A549 (cell line): ENCODE results near the gene TBC1D32. TPM values are rescaled to one million over a fixed set of nuclear protein-coding genes. Genes with fewer than 3 reads are reported as not detected.
"Not testable (repeated sequence)": the region's sequence is repeated elsewhere in the genome, so short reads cannot be mapped to it uniquely, and the experiment has no call there.

Experiments
- ATAC-seq, 2 experiments: fragments of 200-7000 bp in 1 of 2; fragments of >200 bp in 1 of 2; cut with Nextera tagmentation in 1 of 2; cut with Tn5 transposase in 1 of 2; 3 replicates each; pipeline versions ENCODE4 v1.8.0 to v1.9.1; 2018 to 2020; ENCODE audit warnings: mild to moderate bottlenecking in 1 of 2, moderate library complexity in 1 of 2
- CTCF ChIA-PET: fragments of 300-600 bp; sonication (Branson Sonifier 250); formaldehyde crosslinking; extraction: SDS; loops from one replicate; lab custom pipeline; 2021; ENCODE audit warnings: antibody characterized with exemption, inconsistent platforms; lab: Yijun Ruan, JAX
- POLR2A ChIA-PET: fragments of 350-600 bp; formaldehyde crosslinking; extraction: SDS; loops from one replicate; lab custom pipeline; 2021; ENCODE audit warnings: antibody characterized with exemption, inconsistent platforms; lab: Yijun Ruan, JAX
- DNase-seq, 2 experiments: peaks; one replicate each; pipeline versions ENCODE4 v3.0.0 to v3.0.0-alpha.2; 2011 to 2016; ENCODE audit warnings: low read depth in 1 of 2, low spot score in 1 of 2
- FAIRE-seq: peaks from 2 replicates; lab custom pipeline; 2011; peaks lifted over from hg19 to GRCh38; lab: Jason Lieb, UNC
- H3K27ac ChIP-seq, 2 experiments: fragments of >200 bp; sonication (Bioruptor Twin); formaldehyde crosslinking; 3 replicates each; pipeline ENCODE4 v1.5.1; 2016 to 2017
- H3K4me1 ChIP-seq: fragments of >200 bp; sonication (Bioruptor Twin); formaldehyde crosslinking; 3 replicates; pipeline ENCODE4 v1.6.1; 2016
- H3K4me2 ChIP-seq: fragments of >200 bp; sonication (Bioruptor Twin); formaldehyde crosslinking; 3 replicates; pipeline ENCODE4 v1.6.1; 2016
- H3K4me3 ChIP-seq: fragments of >200 bp; sonication (Bioruptor Twin); formaldehyde crosslinking; 3 replicates; pipeline ENCODE4 v1.5.1; 2016
- H3K9me3 ChIP-seq: fragments of >200 bp; sonication (Bioruptor Twin); formaldehyde crosslinking; 3 replicates; pipeline ENCODE4 v1.6.1; 2016
- CHD4 ChIP-seq: fragments of 200-600 bp; sonication (generic); IDR thresholded peaks from 2 replicates; pipeline ENCODE4 v1.6.1; 2016; ENCODE audit warnings: antibody characterized with exemption, mild to moderate bottlenecking, borderline replicate concordance
- ESRRA ChIP-seq: fragments of 150-350 bp; IDR thresholded peaks from 2 replicates; pipeline ENCODE4 v1.6.1; 2014; ENCODE audit warnings: mild to moderate bottlenecking, low read length, borderline replicate concordance
- FOSB ChIP-seq: fragments of 250-450 bp; sonication (Bioruptor Pico); IDR thresholded peaks from 2 replicates; pipeline ENCODE4 v1.5.0; 2020; ENCODE audit warnings: mild to moderate bottlenecking, moderate library complexity
- FOSL2 ChIP-seq, 2 experiments: fragments of 450-650 bp in 1 of 2; fragments of >200 bp in 1 of 2; sonication (Bioruptor Twin) in 1 of 2; formaldehyde crosslinking; IDR thresholded peaks; 2 replicates each; pipeline versions ENCODE4 v1.5.0 to v1.6.1; 2016 to 2020; ENCODE audit warnings: mild to moderate bottlenecking in 1 of 2, moderate library complexity in 1 of 2
- GATA3 ChIP-seq: IDR thresholded peaks from 2 replicates; pipeline ENCODE4 v1.6.1; 2012; ENCODE audit warnings: borderline replicate concordance
- HOXA7 ChIP-seq: fragments of 250-450 bp; sonication (Bioruptor Pico); IDR thresholded peaks from 2 replicates; pipeline ENCODE4 v1.5.0; 2020; ENCODE audit warnings: mild to moderate bottlenecking, moderate library complexity
- HOXB13 ChIP-seq: fragments of 250-450 bp; sonication (Bioruptor Pico); IDR thresholded peaks from 2 replicates; pipeline ENCODE4 v1.5.0; 2020; ENCODE audit warnings: low read depth, mild to moderate bottlenecking, moderate library complexity
- NR3C1 ChIP-seq: fragments of >200 bp; sonication (Bioruptor Twin); formaldehyde crosslinking; IDR thresholded peaks from 3 replicates; pipeline ENCODE4 v1.6.1; 2017
- POLR2A ChIP-seq: IDR thresholded peaks from 2 replicates; pipeline ENCODE4 v1.6.1; 2012; ENCODE audit warnings: mild to moderate bottlenecking, low read length
- POLR2AphosphoS2 ChIP-seq: conservative IDR thresholded peaks from 2 replicates; pipeline ENCODE4 v1.6.1; 2012; ENCODE audit warnings: low read length, improper control_type of control experiment, inconsistent platforms
- RARB ChIP-seq: fragments of 250-450 bp; sonication (Bioruptor Pico); IDR thresholded peaks from 2 replicates; pipeline ENCODE4 v1.8.0; 2021; ENCODE audit warnings: mild to moderate bottlenecking, moderate library complexity
- RNF2 ChIP-seq: fragments of 200-600 bp; sonication (generic); IDR thresholded peaks from 2 replicates; pipeline ENCODE4 v1.6.1; 2016; ENCODE audit warnings: low read depth, mild to moderate bottlenecking, antibody characterized with exemption, moderate library complexity, borderline replicate concordance
- SMC3 ChIP-seq: fragments of >200 bp; sonication (Bioruptor Twin); formaldehyde crosslinking; IDR thresholded peaks from 3 replicates; pipeline ENCODE4 v1.6.1; 2018; ENCODE audit warnings: inconsistent platforms
- TFCP2L1 ChIP-seq: fragments of 250-450 bp; sonication (Bioruptor Pico); IDR thresholded peaks from 2 replicates; pipeline ENCODE4 v1.5.0; 2021; ENCODE audit warnings: mild to moderate bottlenecking
- ZC3H11A ChIP-seq: fragments of 450-650 bp; IDR thresholded peaks from 2 replicates; pipeline ENCODE4 v1.6.1; 2014; ENCODE audit warnings: antibody characterized with exemption, mild to moderate bottlenecking
- ZNF302 ChIP-seq: fragments of 250-450 bp; sonication (Bioruptor Pico); IDR thresholded peaks from 2 replicates; pipeline ENCODE4 v1.9.0; 2021; ENCODE audit warnings: inconsistent platforms, mild to moderate bottlenecking, moderate library complexity
- ZSCAN20 ChIP-seq: fragments of 250-450 bp; sonication (Bioruptor Pico); IDR thresholded peaks from 2 replicates; pipeline ENCODE4 v1.8.0; 2022; ENCODE audit warnings: mild to moderate bottlenecking, moderate library complexity
- WGBS: methylation state at CpG from one replicate; pipeline ENCODE4 v1.1.6; 2017; ENCODE audit errors: missing lambda C conversion rate; 5-methylcytosine and 5-hydroxymethylcytosine counted together
- polyA plus RNA-seq, 4 experiments: library from polyadenylated mRNA; depleted of rRNA in 3 of 4; stranded (reverse); fragments of >200 nt; fragmentation: RNase III in 1 of 4; extraction: RNeasy Plus Mini Kit Qiagen cat#74134 plus additional on column Dnase treatment in 1 of 4; gene quantifications; 2 replicates in 3 of 4; 3 replicates in 1 of 4; pipeline ENCODE4 v1.2.3, GENCODE V29; 2011 to 2017
- TF ChIP-seq, protein P1 (sequence below): fragments of 450-650 bp; IDR thresholded peaks from 2 replicates; pipeline ENCODE4 v1.6.1; 2014; ENCODE audit warnings: antibody characterized with exemption
- TF ChIP-seq, protein P2 (sequence below): fragments of 200-600 bp; sonication (generic); IDR thresholded peaks from 2 replicates; pipeline ENCODE4 v1.6.1; 2016; ENCODE audit warnings: antibody characterized with exemption, mild to moderate bottlenecking, moderate library complexity
- TF ChIP-seq, protein P3 (sequence below): fragments of >200 bp; sonication (Bioruptor Twin); formaldehyde crosslinking; IDR thresholded peaks from 3 replicates; pipeline ENCODE4 v1.5.1; 2016
- TF ChIP-seq, protein P4 (sequence below): IDR thresholded peaks from 2 replicates; pipeline ENCODE4 v1.6.1; 2012

TBC1D32 gene
- polyA plus RNA-seq, 2 of the 4 experiments (the other 2 are of a cell fraction) = 2.1 to 4.4 TPM

DNA sequence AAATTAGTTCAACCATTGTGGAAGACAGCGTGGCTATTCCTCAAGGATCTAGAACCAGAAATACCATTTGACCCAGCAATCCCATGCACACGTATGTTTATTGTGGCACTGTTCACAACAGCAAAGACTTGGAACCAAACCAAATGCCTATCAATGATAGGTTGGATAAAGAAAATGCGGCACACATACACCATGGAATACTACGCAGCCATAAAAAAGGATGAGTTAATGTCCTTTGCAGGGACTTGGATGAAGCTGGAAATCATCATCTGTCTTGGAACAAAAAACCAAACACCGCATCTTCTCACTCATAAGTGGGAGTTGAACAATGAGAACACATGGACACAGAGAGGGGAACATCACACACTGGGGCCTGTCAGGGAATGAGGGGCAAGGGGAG, 22.5 kb downstream of the TBC1D32 start:
- H3K4me1 ChIP-seq, H3K4me2 ChIP-seq, POLR2A ChIA-PET, CTCF ChIA-PET, H3K4me3 ChIP-seq, H3K27ac ChIP-seq, ATAC-seq, FAIRE-seq, DNase-seq, H3K9me3 ChIP-seq: not testable (repeated sequence)
- 93% methylated on average over 5 of the region's 5 CpGs for WGBS

DNA sequence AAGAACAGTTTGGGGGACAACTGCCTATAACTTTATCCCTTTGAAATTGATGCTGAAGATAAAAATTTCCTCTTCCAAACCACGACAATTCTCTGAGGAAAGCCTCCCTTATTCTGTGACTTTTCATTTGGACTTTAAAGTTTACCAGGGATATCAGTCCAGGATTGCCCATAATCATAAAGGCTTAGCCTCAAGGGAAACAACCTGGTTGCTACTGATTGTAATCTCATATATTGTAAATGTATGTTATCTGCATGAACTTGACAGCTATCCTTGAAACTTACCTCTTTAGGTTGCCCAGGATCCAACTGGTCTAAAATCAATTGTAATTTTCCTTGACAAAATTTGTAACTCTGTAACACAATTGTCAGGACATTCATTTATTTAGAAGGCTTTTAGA, 23.8 kb downstream of the TBC1D32 start:
- Histone ChIP-seq H3K4me2 (no peak overlapping the region), H3K4me1 (no peaks in the 10 kb centered on the region), H3K4me3 (no peak overlapping the region), H3K9me3 (no peaks in the 10 kb centered on the region), H3K27ac (no peak overlapping the region)
- no peak for DNase-seq
- ATAC-seq = no peak
- no peak for FAIRE-seq
- POLR2A ChIA-PET = no interaction called here
- 83% methylated on average over 1 of the region's 1 CpG for WGBS
- CTCF ChIA-PET = no interaction called here
- TF ChIP-seq RNF2 (no peak), ZSCAN20 (CRISPR knock-in tag) (no peak), TFCP2L1 (CRISPR knock-in tag) (no peak), CHD4 (no peak)
- TF ChIP-seq, protein P1, sequence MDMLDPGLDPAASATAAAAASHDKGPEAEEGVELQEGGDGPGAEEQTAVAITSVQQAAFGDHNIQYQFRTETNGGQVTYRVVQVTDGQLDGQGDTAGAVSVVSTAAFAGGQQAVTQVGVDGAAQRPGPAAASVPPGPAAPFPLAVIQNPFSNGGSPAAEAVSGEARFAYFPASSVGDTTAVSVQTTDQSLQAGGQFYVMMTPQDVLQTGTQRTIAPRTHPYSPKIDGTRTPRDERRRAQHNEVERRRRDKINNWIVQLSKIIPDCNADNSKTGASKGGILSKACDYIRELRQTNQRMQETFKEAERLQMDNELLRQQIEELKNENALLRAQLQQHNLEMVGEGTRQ = no peak
- TF ChIP-seq, all 56 proteins: peak for 0

DNA sequence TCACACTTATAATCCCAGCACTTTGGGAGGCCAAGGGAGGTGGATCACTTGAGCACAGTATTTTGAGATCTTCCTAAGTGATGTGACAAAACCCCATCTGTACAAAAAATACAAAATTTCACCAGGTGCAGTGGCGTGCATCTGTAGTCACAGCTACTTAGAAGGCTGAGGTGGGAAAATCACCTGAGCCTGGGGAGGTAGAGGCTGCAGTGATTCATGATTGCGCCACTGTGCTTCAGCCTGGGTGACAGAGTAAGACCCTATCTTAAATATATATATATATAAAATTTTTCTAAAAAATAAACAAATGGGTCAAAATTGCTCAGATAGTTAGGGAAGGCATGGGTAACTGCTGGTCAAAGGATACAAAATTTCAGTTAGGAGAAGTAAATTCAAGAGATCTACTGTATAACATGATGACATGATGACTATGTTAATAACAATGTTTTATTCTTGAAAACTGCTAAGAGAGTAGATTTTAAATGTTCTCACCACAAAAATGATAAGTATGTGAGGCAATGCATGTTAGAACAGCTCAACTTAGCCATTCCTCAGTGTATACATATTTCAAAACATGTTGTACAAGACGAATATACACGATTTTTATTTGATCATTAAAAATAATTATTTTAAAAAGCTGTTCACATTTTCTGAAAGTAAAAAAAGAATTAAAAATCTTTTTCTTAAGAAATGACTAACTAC, 24.4 kb downstream of the TBC1D32 start:
- no peak for FAIRE-seq
- TF ChIP-seq POLR2AphosphoS2 (no peak), FOSB (CRISPR knock-in tag) (no peak), POLR2A (no peak), ZNF302 (CRISPR knock-in tag) (no peak), HOXB13 (CRISPR knock-in tag) (no peak), RARB (CRISPR knock-in tag) (no peak), NR3C1 (no peak), HOXA7 (CRISPR knock-in tag) (no peak), FOSL2 (IDR thresholded peaks at IDR 0.05) (no peak), FOSL2 (CRISPR knock-in tag; IDR thresholded peaks at IDR 0.05) (no peak), ESRRA (no peak), GATA3 (no peak), SMC3 (no peak), ZC3H11A (no peak)
- TF ChIP-seq, protein P2, sequence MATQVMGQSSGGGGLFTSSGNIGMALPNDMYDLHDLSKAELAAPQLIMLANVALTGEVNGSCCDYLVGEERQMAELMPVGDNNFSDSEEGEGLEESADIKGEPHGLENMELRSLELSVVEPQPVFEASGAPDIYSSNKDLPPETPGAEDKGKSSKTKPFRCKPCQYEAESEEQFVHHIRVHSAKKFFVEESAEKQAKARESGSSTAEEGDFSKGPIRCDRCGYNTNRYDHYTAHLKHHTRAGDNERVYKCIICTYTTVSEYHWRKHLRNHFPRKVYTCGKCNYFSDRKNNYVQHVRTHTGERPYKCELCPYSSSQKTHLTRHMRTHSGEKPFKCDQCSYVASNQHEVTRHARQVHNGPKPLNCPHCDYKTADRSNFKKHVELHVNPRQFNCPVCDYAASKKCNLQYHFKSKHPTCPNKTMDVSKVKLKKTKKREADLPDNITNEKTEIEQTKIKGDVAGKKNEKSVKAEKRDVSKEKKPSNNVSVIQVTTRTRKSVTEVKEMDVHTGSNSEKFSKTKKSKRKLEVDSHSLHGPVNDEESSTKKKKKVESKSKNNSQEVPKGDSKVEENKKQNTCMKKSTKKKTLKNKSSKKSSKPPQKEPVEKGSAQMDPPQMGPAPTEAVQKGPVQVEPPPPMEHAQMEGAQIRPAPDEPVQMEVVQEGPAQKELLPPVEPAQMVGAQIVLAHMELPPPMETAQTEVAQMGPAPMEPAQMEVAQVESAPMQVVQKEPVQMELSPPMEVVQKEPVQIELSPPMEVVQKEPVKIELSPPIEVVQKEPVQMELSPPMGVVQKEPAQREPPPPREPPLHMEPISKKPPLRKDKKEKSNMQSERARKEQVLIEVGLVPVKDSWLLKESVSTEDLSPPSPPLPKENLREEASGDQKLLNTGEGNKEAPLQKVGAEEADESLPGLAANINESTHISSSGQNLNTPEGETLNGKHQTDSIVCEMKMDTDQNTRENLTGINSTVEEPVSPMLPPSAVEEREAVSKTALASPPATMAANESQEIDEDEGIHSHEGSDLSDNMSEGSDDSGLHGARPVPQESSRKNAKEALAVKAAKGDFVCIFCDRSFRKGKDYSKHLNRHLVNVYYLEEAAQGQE = no peak
- TF ChIP-seq, protein P3, sequence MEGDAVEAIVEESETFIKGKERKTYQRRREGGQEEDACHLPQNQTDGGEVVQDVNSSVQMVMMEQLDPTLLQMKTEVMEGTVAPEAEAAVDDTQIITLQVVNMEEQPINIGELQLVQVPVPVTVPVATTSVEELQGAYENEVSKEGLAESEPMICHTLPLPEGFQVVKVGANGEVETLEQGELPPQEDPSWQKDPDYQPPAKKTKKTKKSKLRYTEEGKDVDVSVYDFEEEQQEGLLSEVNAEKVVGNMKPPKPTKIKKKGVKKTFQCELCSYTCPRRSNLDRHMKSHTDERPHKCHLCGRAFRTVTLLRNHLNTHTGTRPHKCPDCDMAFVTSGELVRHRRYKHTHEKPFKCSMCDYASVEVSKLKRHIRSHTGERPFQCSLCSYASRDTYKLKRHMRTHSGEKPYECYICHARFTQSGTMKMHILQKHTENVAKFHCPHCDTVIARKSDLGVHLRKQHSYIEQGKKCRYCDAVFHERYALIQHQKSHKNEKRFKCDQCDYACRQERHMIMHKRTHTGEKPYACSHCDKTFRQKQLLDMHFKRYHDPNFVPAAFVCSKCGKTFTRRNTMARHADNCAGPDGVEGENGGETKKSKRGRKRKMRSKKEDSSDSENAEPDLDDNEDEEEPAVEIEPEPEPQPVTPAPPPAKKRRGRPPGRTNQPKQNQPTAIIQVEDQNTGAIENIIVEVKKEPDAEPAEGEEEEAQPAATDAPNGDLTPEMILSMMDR = no peak
- TF ChIP-seq, protein P1 = no peak
- TF ChIP-seq, protein P4, sequence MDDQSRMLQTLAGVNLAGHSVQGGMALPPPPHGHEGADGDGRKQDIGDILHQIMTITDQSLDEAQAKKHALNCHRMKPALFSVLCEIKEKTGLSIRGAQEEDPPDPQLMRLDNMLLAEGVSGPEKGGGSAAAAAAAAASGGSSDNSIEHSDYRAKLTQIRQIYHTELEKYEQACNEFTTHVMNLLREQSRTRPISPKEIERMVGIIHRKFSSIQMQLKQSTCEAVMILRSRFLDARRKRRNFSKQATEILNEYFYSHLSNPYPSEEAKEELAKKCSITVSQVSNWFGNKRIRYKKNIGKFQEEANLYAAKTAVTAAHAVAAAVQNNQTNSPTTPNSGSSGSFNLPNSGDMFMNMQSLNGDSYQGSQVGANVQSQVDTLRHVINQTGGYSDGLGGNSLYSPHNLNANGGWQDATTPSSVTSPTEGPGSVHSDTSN = no peak
- H3K27ac ChIP-seq = no peak overlapping the region
- 85% methylated on average over 4 of the region's 4 CpGs for WGBS
- ChIA-PET CTCF (no interaction called here), POLR2A (no interaction called here)
- no peak overlapping the region for H3K4me2 ChIP-seq
- DNase-seq = no peak
- H3K9me3 ChIP-seq = no peaks in the 10 kb centered on the region
- ATAC-seq = no peak
- no peak overlapping the region for H3K4me3 ChIP-seq
- no peaks in the 10 kb centered on the region for H3K4me1 ChIP-seq
